Peyer's patch (tissue), 4 donors: ENCODE measurements around the gene EYS. TPM values are rescaled to one million over a fixed set of nuclear protein-coding genes. Genes with fewer than 3 reads are reported as not detected.

Source experiments
- DNase-seq, 3 donors: peaks; one replicate each; pipeline ENCODE4 v3.0.0-alpha.2; 2017 to 2019
- H3K27ac ChIP-seq, 4 donors: fragments of 200-600 bp; sonication (generic); one replicate each; pipeline ENCODE4 v1.5.1; 2016 to 2019
- H3K27me3 ChIP-seq, 2 donors: fragments of 200-600 bp; sonication (generic); one replicate each; pipeline ENCODE4 v1.5.1; 2019
- H3K36me3 ChIP-seq, 3 donors: fragments of 200-600 bp; sonication (generic); one replicate each; pipeline ENCODE4 v1.5.1; 2016 to 2019
- H3K4me1 ChIP-seq, 4 donors: fragments of 200-600 bp; sonication (generic); one replicate each; pipeline ENCODE4 v1.5.1; 2016 to 2019
- H3K4me3 ChIP-seq, 4 donors: fragments of 200-600 bp; sonication (generic); 1 replicate in 3 of 4; 2 replicates in 1 of 4; pipeline ENCODE4 v1.5.1; 2016 to 2019; ENCODE audit warnings: mild to moderate bottlenecking in 1 of 4
- H3K9me3 ChIP-seq, 4 donors: fragments of 200-600 bp; sonication (generic); one replicate each; pipeline ENCODE4 v1.5.1; 2016 to 2019; ENCODE audit warnings: mild to moderate bottlenecking in 1 of 4
- POLR2A ChIP-seq, 2 donors: fragments of 450-650 bp; IDR thresholded peaks; one replicate each; pipeline ENCODE4 v1.5.1; 2017; ENCODE audit warnings: antibody characterized with exemption in 2 of 2, mild to moderate bottlenecking in 2 of 2, moderate library complexity in 2 of 2
- total RNA-seq, 4 donors: library from RNA; depleted of rRNA; stranded (reverse); fragments of >200 nt; gene quantifications; one replicate each; pipeline ENCODE4 v1.1.0, GENCODE V29; 2016
- TF ChIP-seq, protein P1 (sequence below), 6 experiments: fragments of 450-650 bp in 4 of 6; fragments of 200-600 bp in 2 of 6; sonication (generic) in 1 of 6; IDR thresholded peaks; one replicate each; pipeline ENCODE4 v1.5.1; 2017 to 2019; ENCODE audit warnings: antibody characterized with exemption in 6 of 6, mild to moderate bottlenecking in 3 of 6, moderate library complexity in 1 of 6

Gene EYS
- total RNA-seq, 4 donors from 2014 or later = 0.13 to 1.5 (median 0.35) TPM; not detected in 1

DNA sequence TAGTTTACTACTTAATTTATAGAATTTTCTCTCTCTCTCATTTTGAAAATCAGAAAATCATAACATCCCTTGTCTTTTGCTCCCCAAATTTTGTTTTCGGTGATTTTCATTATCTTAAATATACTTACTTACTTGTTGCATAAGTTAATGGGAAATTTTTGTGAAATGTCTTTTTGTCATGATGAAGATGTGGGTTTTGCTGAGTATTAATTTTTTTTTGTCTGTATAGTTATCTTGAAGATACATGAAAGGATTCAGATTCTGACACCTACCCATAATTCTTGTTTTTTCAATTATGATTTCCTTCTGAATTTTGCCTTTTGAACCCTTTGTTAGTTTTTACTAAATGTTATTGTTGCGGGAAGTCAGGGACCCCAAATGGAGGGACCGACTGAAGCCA lies 817.9 kb downstream of the EYS start:
- H3K27ac ChIP-seq = no peak overlapping the region
- no peaks in the 10 kb centered on the region for H3K9me3 ChIP-seq
- no peak overlapping the region for H3K4me3 ChIP-seq
- no peak for DNase-seq
- no peaks in the 10 kb centered on the region for H3K27me3 ChIP-seq
- no peaks in the 10 kb centered on the region for H3K4me1 ChIP-seq
- TF ChIP-seq, protein P1, sequence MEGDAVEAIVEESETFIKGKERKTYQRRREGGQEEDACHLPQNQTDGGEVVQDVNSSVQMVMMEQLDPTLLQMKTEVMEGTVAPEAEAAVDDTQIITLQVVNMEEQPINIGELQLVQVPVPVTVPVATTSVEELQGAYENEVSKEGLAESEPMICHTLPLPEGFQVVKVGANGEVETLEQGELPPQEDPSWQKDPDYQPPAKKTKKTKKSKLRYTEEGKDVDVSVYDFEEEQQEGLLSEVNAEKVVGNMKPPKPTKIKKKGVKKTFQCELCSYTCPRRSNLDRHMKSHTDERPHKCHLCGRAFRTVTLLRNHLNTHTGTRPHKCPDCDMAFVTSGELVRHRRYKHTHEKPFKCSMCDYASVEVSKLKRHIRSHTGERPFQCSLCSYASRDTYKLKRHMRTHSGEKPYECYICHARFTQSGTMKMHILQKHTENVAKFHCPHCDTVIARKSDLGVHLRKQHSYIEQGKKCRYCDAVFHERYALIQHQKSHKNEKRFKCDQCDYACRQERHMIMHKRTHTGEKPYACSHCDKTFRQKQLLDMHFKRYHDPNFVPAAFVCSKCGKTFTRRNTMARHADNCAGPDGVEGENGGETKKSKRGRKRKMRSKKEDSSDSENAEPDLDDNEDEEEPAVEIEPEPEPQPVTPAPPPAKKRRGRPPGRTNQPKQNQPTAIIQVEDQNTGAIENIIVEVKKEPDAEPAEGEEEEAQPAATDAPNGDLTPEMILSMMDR (IDR thresholded peaks at IDR 0.05) = no peak
- no peak for TF ChIP-seq POLR2A (IDR thresholded peaks at IDR 0.05)
- H3K36me3 ChIP-seq = no peaks in the 10 kb centered on the region

DNA sequence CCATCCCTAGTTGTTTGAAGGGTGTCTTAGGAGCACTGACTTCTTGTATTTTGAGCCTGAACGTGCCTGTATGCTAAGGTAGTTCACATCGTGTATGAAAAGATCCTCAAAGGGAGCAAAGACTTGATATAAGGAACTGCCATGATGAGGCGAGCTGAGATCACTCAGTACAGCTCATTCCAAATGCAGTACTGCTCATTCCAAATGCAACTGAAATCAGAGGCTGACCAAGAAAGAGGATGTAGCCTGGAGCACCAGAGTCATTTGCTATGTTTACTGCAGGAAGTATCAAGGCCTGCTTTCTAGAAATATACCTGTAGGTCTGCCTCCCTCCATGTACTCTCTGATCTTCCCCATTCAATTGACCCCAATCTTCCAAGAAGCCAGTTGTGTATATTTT lies 832.2 kb downstream of the EYS start:
- DNase-seq = no peak
- Histone ChIP-seq H3K4me3 (no peak overlapping the region), H3K9me3 (no peaks in the 10 kb centered on the region), H3K4me1 (no peaks in the 10 kb centered on the region), H3K36me3 (no peaks in the 10 kb centered on the region), H3K27me3 (no peaks in the 10 kb centered on the region), H3K27ac (no peak overlapping the region)
- TF ChIP-seq, protein P1 (IDR thresholded peaks at IDR 0.05) = no peak
- TF ChIP-seq POLR2A (IDR thresholded peaks at IDR 0.05) = no peak

DNA sequence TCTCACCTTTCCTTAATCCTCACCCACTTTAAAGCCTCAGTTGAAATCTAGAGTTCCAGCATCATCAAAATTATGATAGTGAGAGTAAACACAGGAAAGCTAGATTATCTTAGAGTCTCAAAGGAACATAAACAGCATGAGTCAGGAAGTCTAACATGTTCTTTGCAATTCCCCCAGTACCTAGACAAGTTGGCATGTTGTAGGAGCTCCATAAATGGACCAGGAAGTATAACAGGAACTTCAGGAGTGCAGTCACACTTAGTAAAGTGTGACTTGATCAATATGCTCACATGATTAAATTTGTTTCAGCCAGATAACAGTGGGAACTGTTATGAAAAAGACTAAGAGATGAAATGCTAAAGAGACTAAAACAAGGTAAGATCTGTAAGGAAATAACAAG lies 834.4 kb downstream of the EYS start:
- no peaks in the 10 kb centered on the region for H3K4me1 ChIP-seq
- no peak for DNase-seq
- no peak for TF ChIP-seq POLR2A (IDR thresholded peaks at IDR 0.05)
- TF ChIP-seq, protein P1 (IDR thresholded peaks at IDR 0.05) = no peak

DNA sequence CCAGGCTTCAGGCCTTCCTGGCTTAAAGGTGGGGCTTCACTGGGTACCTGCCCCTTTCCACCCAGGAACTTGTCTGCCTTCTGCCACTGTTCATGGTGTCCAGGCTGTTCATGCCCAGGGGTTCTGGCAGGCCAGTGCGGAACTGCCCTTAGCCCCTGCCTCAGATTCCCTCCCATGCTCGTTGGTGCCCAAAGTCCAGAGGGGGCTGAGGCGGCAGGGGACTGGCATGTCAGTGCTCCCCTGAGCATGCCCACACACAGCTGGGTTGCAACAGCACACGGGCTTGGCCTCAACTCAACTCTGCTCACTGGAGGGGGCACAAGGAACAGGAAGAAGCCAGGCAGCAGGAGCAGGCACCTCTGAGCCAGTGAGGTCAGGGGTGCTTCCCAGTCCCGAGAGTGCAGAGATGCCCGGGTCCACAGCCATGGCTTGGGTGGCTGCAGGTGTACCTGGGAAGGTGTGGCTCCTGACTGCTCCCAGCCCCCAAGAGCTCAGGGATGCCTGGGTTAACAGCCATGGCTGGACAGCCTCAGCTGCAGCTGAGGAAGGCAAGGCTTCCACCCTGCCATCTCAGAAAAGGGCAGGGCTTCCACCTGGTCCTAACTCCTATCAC lies 845.9 kb downstream of the EYS start:
- no peaks in the 10 kb centered on the region for H3K9me3 ChIP-seq
- TF ChIP-seq POLR2A (IDR thresholded peaks at IDR 0.05) = no peak
- TF ChIP-seq, protein P1 (IDR thresholded peaks at IDR 0.05) = no peak

More for the DNA sequence above, 834.4 kb downstream of the EYS start:
- Histone ChIP-seq H3K4me3 (no peak overlapping the region), H3K36me3 (no peaks in the 10 kb centered on the region), H3K9me3 (no peaks in the 10 kb centered on the region), H3K27me3 (no peaks in the 10 kb centered on the region), H3K27ac (no peak overlapping the region)

DNA sequence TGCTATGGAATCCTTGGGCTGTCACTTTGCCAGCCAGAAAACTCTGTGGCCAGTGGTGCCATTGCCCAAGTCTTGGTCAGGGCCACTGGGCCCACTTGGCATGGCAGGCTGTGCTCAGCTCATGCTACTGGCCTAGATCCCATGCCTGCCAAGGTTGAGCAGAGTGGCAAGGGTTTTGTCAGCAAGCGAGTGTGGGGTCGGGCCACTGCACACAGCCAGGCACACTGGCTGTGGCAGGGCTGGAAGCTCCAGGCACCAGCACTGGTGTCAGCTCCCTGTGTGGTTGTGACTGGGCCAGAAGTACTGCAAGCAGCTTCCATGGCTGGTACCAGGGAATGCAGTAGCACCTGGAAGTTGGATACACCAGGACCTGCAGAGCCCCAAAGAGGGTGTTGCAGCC lies 846.8 kb downstream of the EYS start:
- Histone ChIP-seq H3K9me3 (no peaks in the 10 kb centered on the region), H3K4me3 (no peak overlapping the region), H3K36me3 (no peaks in the 10 kb centered on the region), H3K4me1 (no peaks in the 10 kb centered on the region), H3K27ac (no peak overlapping the region), H3K27me3 (no peaks in the 10 kb centered on the region)
- TF ChIP-seq, protein P1 (IDR thresholded peaks at IDR 0.05) = no peak
- TF ChIP-seq POLR2A (IDR thresholded peaks at IDR 0.05) = no peak
- no peak for DNase-seq

More for the DNA sequence above, 845.9 kb downstream of the EYS start:
- H3K36me3 ChIP-seq = no peaks in the 10 kb centered on the region
- H3K4me1 ChIP-seq = no peaks in the 10 kb centered on the region
- DNase-seq = no peak
- H3K27ac ChIP-seq = no peak overlapping the region
- no peak overlapping the region for H3K4me3 ChIP-seq
- H3K27me3 ChIP-seq = no peaks in the 10 kb centered on the region

DNA sequence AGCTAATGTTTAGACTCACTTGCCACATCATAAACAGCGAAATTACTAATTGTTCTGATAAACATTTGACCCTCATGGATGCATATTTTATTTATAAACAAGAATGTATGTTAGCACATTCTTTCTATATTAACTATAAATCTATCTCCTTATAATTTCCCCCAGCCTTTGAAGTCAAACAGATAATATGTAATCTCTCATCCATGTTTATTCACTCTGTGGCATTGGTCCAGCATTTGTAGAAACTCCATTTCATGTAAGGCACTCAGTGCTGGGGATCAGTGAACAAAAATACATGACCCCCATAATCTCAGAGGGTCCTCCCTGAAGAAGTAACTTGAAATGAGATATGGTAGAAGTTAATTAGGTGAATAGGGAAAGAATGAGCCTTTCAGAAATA lies 856.9 kb downstream of the EYS start:
- Histone ChIP-seq H3K27me3 (no peaks in the 10 kb centered on the region), H3K27ac (no peak overlapping the region), H3K4me1 (no peaks in the 10 kb centered on the region), H3K4me3 (no peak overlapping the region), H3K9me3 (no peaks in the 10 kb centered on the region), H3K36me3 (no peaks in the 10 kb centered on the region)
- DNase-seq = no peak
- TF ChIP-seq, protein P1 (IDR thresholded peaks at IDR 0.05) = no peak
- no peak for TF ChIP-seq POLR2A (IDR thresholded peaks at IDR 0.05)
